ENCODE data around the gene ANK2.
A peak's percentile ranks its signal among the peaks of the same experiment; 100 is the strongest.

Gene ANK2

GRCh38 chr4:113049421-113050370 lies at the start of gene ANK2:
TSS of gene ANK2 (plus strand) at chr4:113049653. CDS start at chr4:113049729, 76 bp downstream.
- peak; percentile 40 to 56 for DNase-seq

- no peak for DNase-seq
Observed at GRCh38 chr4:113003841-113004240, 45.6 kb upstream of the ANK2 start.

- DNase-seq, result no peak
Observed at GRCh38 chr4:113004655-113005054, 44.8 kb upstream of the ANK2 start.

- DNase-seq, result no peak
Observed at GRCh38 chr4:113006632-113007031, 42.8 kb upstream of the ANK2 start.

- DNase-seq, result no peak
Observed at GRCh38 chr4:113007151-113007550, 42.3 kb upstream of the ANK2 start.

- DNase-seq, result no peak
Observed at GRCh38 chr4:113008135-113008534, 41.3 kb upstream of the ANK2 start.

GRCh38 chr4:113008716-113009115 lies 40.7 kb upstream of the ANK2 start:
- no peak for DNase-seq

- DNase-seq, result no peak
Observed at GRCh38 chr4:113009461-113009860, 40.0 kb upstream of the ANK2 start.

GRCh38 chr4:113012122-113012725 lies 37.2 kb upstream of the ANK2 start:
- no peak for DNase-seq

GRCh38 chr4:113012786-113013185 lies 36.7 kb upstream of the ANK2 start:
- DNase-seq, result no peak

GRCh38 chr4:113013751-113014150 lies 35.7 kb upstream of the ANK2 start:
- DNase-seq, result no peak

- DNase-seq, result no peak
Observed at GRCh38 chr4:113016377-113016776, 33.1 kb upstream of the ANK2 start.

GRCh38 chr4:113020966-113021365 lies 28.5 kb upstream of the ANK2 start:
- DNase-seq, result no peak

- no peak for DNase-seq
Observed at GRCh38 chr4:113024388-113024787, 25.1 kb upstream of the ANK2 start.

GRCh38 chr4:113025416-113025815 lies 24.0 kb upstream of the ANK2 start:
- no peak for DNase-seq

GRCh38 chr4:113026556-113026955 lies 22.9 kb upstream of the ANK2 start:
- no peak for DNase-seq

- DNase-seq, result no peak
Observed at GRCh38 chr4:113028074-113028473, 21.4 kb upstream of the ANK2 start.

- no peak for DNase-seq
Observed at GRCh38 chr4:113031212-113031611, 18.2 kb upstream of the ANK2 start.

GRCh38 chr4:113040793-113041192 lies 8.7 kb upstream of the ANK2 start:
- DNase-seq, result no peak

GRCh38 chr4:113042502-113042901 lies 7.0 kb upstream of the ANK2 start:
- no peak for DNase-seq

- DNase-seq, result no peak
Observed at GRCh38 chr4:113043591-113043990, 5.9 kb upstream of the ANK2 start.

- DNase-seq, result no peak
Observed at GRCh38 chr4:113050371-113050755, 910 bp downstream of the ANK2 start.

- no peak for DNase-seq
Observed at GRCh38 chr4:113050837-113051236, 1.4 kb downstream of the ANK2 start.

GRCh38 chr4:113051361-113051760 lies 1.9 kb downstream of the ANK2 start:
- DNase-seq, result no peak
